Heart right ventricle (tissue), 16 donors: Measurements from ENCODE around the gene CAST. TPM values are rescaled to one million over a fixed set of nuclear protein-coding genes. Genes with fewer than 3 reads are reported as not detected.

ENCODE experiments used
- ATAC-seq, 8 donors: fragments of 200-7000 bp; cut with Tn5 transposase; one replicate each; pipeline ENCODE4 v1.9.1; 2020; ENCODE audit warnings: mild to moderate bottlenecking in 8 of 8, moderate library complexity in 8 of 8, moderate number of reproducible peaks in 1 of 8
- DNase-seq, 2 donors: peaks; one replicate each; pipeline ENCODE4 v3.0.0-alpha.2; 2020
- H3K27ac ChIP-seq, 10 donors: fragments of 200-600 bp; sonication (generic) in 2 of 10; one replicate each; pipeline versions ENCODE4 v1.5.0 to v1.8.0; 2020 to 2022; ENCODE audit warnings: mild to moderate bottlenecking in 3 of 10
- H3K27me3 ChIP-seq, 7 donors: fragments of 200-600 bp; one replicate each; pipeline ENCODE4 v1.8.0; 2021 to 2022; ENCODE audit warnings: mild to moderate bottlenecking in 2 of 7
- H3K36me3 ChIP-seq, 9 donors: fragments of 200-600 bp; sonication (generic) in 1 of 9; one replicate each; pipeline versions ENCODE4 v1.5.0 to v1.8.0; 2020 to 2022; ENCODE audit warnings: mild to moderate bottlenecking in 2 of 9
- H3K4me1 ChIP-seq, 9 donors: fragments of 200-600 bp; sonication (generic) in 1 of 9; one replicate each; pipeline versions ENCODE4 v1.5.0 to v1.8.0; 2020 to 2022; ENCODE audit warnings: mild to moderate bottlenecking in 4 of 9
- H3K4me3 ChIP-seq, 10 donors: fragments of 200-600 bp; sonication (generic) in 2 of 10; one replicate each; pipeline versions ENCODE4 v1.5.0 to v1.8.0; 2020 to 2022; ENCODE audit warnings: mild to moderate bottlenecking in 7 of 10, moderate library complexity in 2 of 10
- H3K9me3 ChIP-seq, 11 donors: fragments of 200-600 bp in 10 of 11; sonication (generic) in 2 of 11; one replicate each; pipeline versions ENCODE4 v1.5.0 to v1.8.0; 2013 to 2022; ENCODE audit warnings: mild to moderate bottlenecking in 2 of 11, control low read depth in 1 of 11, moderate library complexity in 1 of 11
- WGBS, 2 donors: extraction: QIAGEN DNeasy Blood & Tissue Kit; methylation state at CpG; one replicate each; pipeline ENCODE4 v1.1.7; 2013; ENCODE audit warnings: inconsistent platforms in 1 of 2; 5-methylcytosine and 5-hydroxymethylcytosine counted together
- intact Hi-C, 10 donors: fragments of 100-400 bp; cut with DNase I; formaldehyde crosslinking; loops; one replicate each; pipeline versions ENCODE4 v1.11.1 to v1.14.2; 2022
- polyA plus RNA-seq, 2 donors: library from polyadenylated mRNA; stranded (reverse); fragments of 200-250 nt; gene quantifications; one replicate each; pipeline ENCODE4 v1.2.3, GENCODE V29; 2013
- total RNA-seq, 10 donors: library from RNA; stranded (reverse); fragmentation: NEBNext Ultra II Directional in 3 of 10; extraction: Animal tissue kit (Norgen Biotek cat#: 25700) in 3 of 10; gene quantifications; one replicate each; pipeline versions ENCODE4 v1.2.1 to v1.2.4, GENCODE V29; 2021 to 2023
- TF ChIP-seq, protein P1 (sequence below), 9 donors: fragments of 200-600 bp; sonication (generic) in 2 of 9; IDR thresholded peaks; one replicate each; pipeline versions ENCODE4 v1.5.0 to v1.8.0; 2021 to 2022; ENCODE audit warnings: antibody characterized with exemption in 9 of 9, mild to moderate bottlenecking in 5 of 9, moderate library complexity in 1 of 9
- donor health status: Arrhythmogenic right ventricular cardiomyopathy.
- donor health status: ischemic (EF 13 %, LVEDD 7.1; RV severe dilation, severe dysfunction).
- donor health status: healthy with polysubstance abuse.
- donor health status: DM: no; HTN: yes; CAD: no.
- donor health status: DM: no; HTN: no; CAD: no.
- donor health status: ischemic (EF 25% LVEDD 6.9; RV normal size, moderate dysfunction).
- donor health status: ischemic (EF 25% LVEDD 5.7; RV mildly dilated, moderate dysfunction).
- donor health status: healthy.
- donor health status: DM: yes; HTN: yes; CAD: no.
- donor health status: Ischemic cardiomyopathy.
- donor health status: ischemic (EF 35%, LVEDD 5.7; RV mildly dilated, moderate dysfunction).
- donor health status: nonischemic (EF 11% LVEDD 7.7; RV severe dilation, severe dysfunction).
- donor health status: DM: yes; HTN: yes; CAD: no.
- donor health status: PGD.
- donor health status: ischemic (EF 29% LVEDD 5.4; RV normal size, mild dysfunction).
- donor health status: nonischemic (EF 23%, LVEDD 6.1; RV moderate dilation, normal function).

The CAST gene
- total and polyA plus RNA-seq, 12 donors = 174 to 783 (median 488) TPM

DNA sequence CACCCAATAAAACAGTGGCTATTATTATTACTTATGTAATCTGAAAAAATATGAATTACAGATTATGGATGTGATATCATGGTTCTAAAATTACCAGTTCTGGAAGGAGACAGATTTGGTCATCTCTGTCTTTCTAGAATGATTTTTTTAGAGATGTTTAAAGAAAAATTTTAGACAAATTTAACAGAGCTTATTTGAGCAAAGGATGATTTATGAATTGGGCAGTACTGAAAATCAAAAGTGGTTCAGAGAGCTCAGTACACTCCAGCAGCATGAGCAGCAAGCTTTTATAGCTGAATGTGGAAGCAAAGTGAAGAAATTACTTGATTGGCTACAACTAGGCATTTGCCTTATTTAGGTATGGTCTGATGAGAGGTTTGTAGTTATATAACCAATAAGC is 11.0 kb downstream of the CAST start:
- Histone ChIP-seq H3K36me3 (peaks cover 0 to 31% (median 2%) of the 10 kb centered on the region in 9 donors), H3K4me1 (peaks cover 0 to 53% (median 33%) of the 10 kb centered on the region in 9 donors), H3K27ac (no peak overlapping the region), H3K4me3 (no peak overlapping the region), H3K9me3 (no peaks in the 10 kb centered on the region), H3K27me3 (no peaks in the 10 kb centered on the region)
- TF ChIP-seq, protein P1, sequence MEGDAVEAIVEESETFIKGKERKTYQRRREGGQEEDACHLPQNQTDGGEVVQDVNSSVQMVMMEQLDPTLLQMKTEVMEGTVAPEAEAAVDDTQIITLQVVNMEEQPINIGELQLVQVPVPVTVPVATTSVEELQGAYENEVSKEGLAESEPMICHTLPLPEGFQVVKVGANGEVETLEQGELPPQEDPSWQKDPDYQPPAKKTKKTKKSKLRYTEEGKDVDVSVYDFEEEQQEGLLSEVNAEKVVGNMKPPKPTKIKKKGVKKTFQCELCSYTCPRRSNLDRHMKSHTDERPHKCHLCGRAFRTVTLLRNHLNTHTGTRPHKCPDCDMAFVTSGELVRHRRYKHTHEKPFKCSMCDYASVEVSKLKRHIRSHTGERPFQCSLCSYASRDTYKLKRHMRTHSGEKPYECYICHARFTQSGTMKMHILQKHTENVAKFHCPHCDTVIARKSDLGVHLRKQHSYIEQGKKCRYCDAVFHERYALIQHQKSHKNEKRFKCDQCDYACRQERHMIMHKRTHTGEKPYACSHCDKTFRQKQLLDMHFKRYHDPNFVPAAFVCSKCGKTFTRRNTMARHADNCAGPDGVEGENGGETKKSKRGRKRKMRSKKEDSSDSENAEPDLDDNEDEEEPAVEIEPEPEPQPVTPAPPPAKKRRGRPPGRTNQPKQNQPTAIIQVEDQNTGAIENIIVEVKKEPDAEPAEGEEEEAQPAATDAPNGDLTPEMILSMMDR (IDR thresholded peaks at IDR 0.05) = no peak
- DNase-seq (no peak), ATAC-seq (no peak)
- intact Hi-C loops = no loop called here

DNA sequence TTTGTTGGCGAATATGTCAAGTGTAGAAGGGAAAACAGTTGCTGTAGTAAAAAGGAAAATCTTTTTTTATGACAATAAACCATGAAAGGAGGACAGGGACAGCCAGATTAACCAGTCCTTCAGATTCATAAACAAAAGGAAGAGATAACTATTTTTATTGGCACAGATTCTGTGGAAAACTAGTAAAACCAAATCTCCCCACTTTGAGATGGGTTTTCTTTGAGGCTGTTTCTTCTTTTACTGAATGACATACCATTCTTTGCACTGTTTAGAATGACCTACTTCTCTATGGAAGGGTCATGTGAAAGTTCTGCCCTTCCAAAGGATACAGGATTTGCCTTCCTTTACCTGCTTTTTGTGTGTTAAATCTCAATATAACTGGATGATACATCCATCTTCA is 13.7 kb downstream of the CAST start:
- 85 to 97% methylated on average over 1 of the region's 1 CpG for WGBS, 2 donors
- Histone ChIP-seq H3K4me3 (no peak overlapping the region), H3K27me3 (no peaks in the 10 kb centered on the region), H3K36me3 (peaks cover 0 to 46% (median 4%) of the 10 kb centered on the region in 9 donors), H3K4me1 (peaks cover 0 to 49% (median 19%) of the 10 kb centered on the region in 9 donors), H3K9me3 (no peaks in the 10 kb centered on the region), H3K27ac (no peak overlapping the region)
- TF ChIP-seq, protein P1 (IDR thresholded peaks at IDR 0.05) = no peak
- intact Hi-C loops = no loop called here
- ATAC-seq (no peak), DNase-seq (no peak)

DNA sequence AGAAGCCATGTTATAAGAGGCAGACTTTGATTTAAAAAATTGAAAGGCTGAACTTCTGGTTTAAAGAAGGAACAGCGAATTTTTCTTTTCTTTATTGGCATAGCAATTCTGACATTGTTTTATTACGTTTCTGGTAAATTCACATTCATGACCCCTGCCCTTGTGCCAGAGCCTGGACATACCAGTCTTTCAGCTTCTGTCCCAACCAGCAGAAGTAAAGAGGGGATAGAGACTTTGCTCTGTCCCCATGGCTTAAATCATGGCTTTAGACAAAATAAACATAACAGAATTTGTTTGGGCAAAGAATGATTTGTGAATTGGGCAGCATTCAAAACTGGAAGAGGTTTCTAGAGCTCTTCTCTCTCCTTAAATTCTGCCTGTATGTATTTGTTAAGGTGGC is 15.3 kb downstream of the CAST start:
- Histone ChIP-seq H3K36me3 (peaks cover 0 to 41% (median 4%) of the 10 kb centered on the region in 9 donors), H3K27ac (no peak overlapping the region), H3K4me1 (peaks cover 0 to 38% (median 12%) of the 10 kb centered on the region in 9 donors), H3K4me3 (no peak overlapping the region), H3K27me3 (no peaks in the 10 kb centered on the region), H3K9me3 (no peaks in the 10 kb centered on the region)
- ATAC-seq (no peak), DNase-seq (no peak)
- intact Hi-C loops = no loop called here
- TF ChIP-seq, protein P1 (IDR thresholded peaks at IDR 0.05) = no peak
- 90 to 95% methylated on average over 2 of the region's 2 CpGs for WGBS, 2 donors

DNA sequence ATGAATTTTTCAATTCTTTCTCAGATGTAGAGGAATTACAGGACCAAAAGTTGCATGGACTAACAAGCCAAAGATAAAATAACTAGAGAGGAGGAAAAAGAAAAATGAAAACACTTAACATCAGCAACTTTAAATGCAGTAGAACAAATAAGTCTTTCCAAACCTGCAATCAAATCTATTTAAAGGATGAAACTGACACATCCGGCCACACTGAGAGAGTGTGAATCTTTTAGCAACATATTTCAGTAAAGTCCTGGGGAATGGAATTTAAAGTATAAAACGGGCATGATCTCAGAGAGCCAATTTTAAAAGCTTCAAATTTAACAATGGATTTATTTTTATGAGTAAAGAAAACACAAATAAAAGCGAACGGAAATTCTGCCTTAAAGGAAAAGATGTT is 17.1 kb downstream of the CAST start:
- WGBS, 2 donors = 76 to 87% methylated on average over 4 of the region's 4 CpGs
- TF ChIP-seq, protein P1 (IDR thresholded peaks at IDR 0.05) = no peak
- intact Hi-C loops = no loop called here
- Histone ChIP-seq H3K27me3 (no peaks in the 10 kb centered on the region), H3K9me3 (no peaks in the 10 kb centered on the region), H3K4me3 (no peak overlapping the region), H3K27ac (no peak overlapping the region), H3K4me1 (peaks cover 0 to 31% (median 10%) of the 10 kb centered on the region in 9 donors), H3K36me3 (peaks cover 0 to 41% (median 4%) of the 10 kb centered on the region in 9 donors)
- DNase-seq (no peak), ATAC-seq (no peak)
